Hepatocyte (in vitro differentiated cells): ENCODE data around the gene C19orf33.

ENCODE experiments used
- CTCF ChIP-seq: fragments of 200-600 bp; sonication (generic); IDR thresholded peaks from 2 replicates; pipeline ENCODE4 v1.5.1; 2016; ENCODE audit warnings: antibody characterized with exemption, mild to moderate bottlenecking; ENCODE audit not compliant: poor library complexity
- EZH2 ChIP-seq: fragments of 200-600 bp; sonication (generic); IDR thresholded peaks from 2 replicates; pipeline ENCODE4 v1.6.1; 2016; ENCODE audit warnings: antibody characterized with exemption, mild to moderate bottlenecking, borderline replicate concordance
- EZH2phosphoT487 ChIP-seq: fragments of 200-600 bp; sonication (generic); IDR thresholded peaks from one replicate; pipeline ENCODE4 v1.6.1; 2018; ENCODE audit warnings: antibody characterized with exemption, mild to moderate bottlenecking, low read depth, moderate library complexity; ENCODE audit not compliant: unreplicated experiment, severe bottlenecking

- no peak for TF ChIP-seq CTCF
- no peak for TF ChIP-seq EZH2
- no peak for TF ChIP-seq EZH2phosphoT487
These were observed 5.7 kb downstream of the C19orf33 start for GRCh38 chr19:38309615-38310278.
